MM.1S (cell line): ENCODE measurements around the gene VBP1.

Experiments
- DNase-seq: peaks from one replicate; pipeline ENCODE4 v3.0.0-alpha.2; 2015
- H2AFZ ChIP-seq: fragments of 300-600 bp; sonication (generic); 2 replicates; pipeline ENCODE4 v1.6.0; 2016; ENCODE audit warnings: antibody characterized with exemption, low read length
- H3F3A ChIP-seq: fragments of 300-600 bp; sonication (generic); 2 replicates; pipeline ENCODE4 v1.6.1; 2016; ENCODE audit warnings: mild to moderate bottlenecking, antibody characterized with exemption, low read length, moderate library complexity, mixed read lengths; ENCODE audit not compliant: insufficient read depth
- H3K27ac ChIP-seq: fragments of 300-600 bp; sonication (generic); 2 replicates; pipeline ENCODE4 v1.5.1; 2016; ENCODE audit warnings: mild to moderate bottlenecking, low read length
- H3K27me3 ChIP-seq: fragments of 300-600 bp; sonication (generic); replicated peaks from 2 replicates; pipeline ENCODE4 v1.6.0; 2016; ENCODE audit warnings: low read length; ENCODE audit not compliant: insufficient read depth
- H3K36me3 ChIP-seq: fragments of 300-600 bp; sonication (generic); replicated peaks from 2 replicates; pipeline ENCODE4 v1.6.1; 2016; ENCODE audit warnings: mild to moderate bottlenecking, low read length, mixed read lengths; ENCODE audit not compliant: insufficient read depth
- H3K4me1 ChIP-seq: fragments of 300-600 bp; sonication (generic); 2 replicates; pipeline ENCODE4 v1.6.1; 2016; ENCODE audit warnings: low read length, mixed read lengths
- H3K4me2 ChIP-seq: fragments of 300-600 bp; sonication (generic); 2 replicates; pipeline ENCODE4 v1.6.0; 2016; ENCODE audit warnings: low read depth, low read length
- H3K4me3 ChIP-seq: fragments of 300-600 bp; sonication (generic); 2 replicates; pipeline ENCODE4 v1.5.1; 2016; ENCODE audit warnings: low read length, mixed read lengths
- H3K79me2 ChIP-seq: fragments of 300-600 bp; sonication (generic); 2 replicates; pipeline ENCODE4 v1.6.1; 2016; ENCODE audit warnings: mixed run types, low read length, mixed read lengths
- H3K9ac ChIP-seq: fragments of 300-600 bp; sonication (generic); 2 replicates; pipeline ENCODE4 v1.6.1; 2016; ENCODE audit warnings: low read length, mixed read lengths
- H3K9me2 ChIP-seq: fragments of 300-600 bp; sonication (generic); replicated peaks from 2 replicates; pipeline ENCODE4 v1.6.1; 2016; ENCODE audit warnings: mild to moderate bottlenecking, low read length, mixed read lengths; ENCODE audit not compliant: insufficient read depth
- H3K9me3 ChIP-seq: fragments of 300-600 bp; sonication (generic); replicated peaks from 2 replicates; pipeline ENCODE4 v1.6.1; 2016; ENCODE audit warnings: mild to moderate bottlenecking, low read length, mixed read lengths; ENCODE audit not compliant: insufficient read depth
- H4K20me1 ChIP-seq: fragments of 300-600 bp; sonication (generic); 2 replicates; pipeline ENCODE4 v1.6.1; 2016; ENCODE audit warnings: mild to moderate bottlenecking, low read length, moderate library complexity, mixed read lengths; ENCODE audit not compliant: insufficient read depth
- EZH2 ChIP-seq: fragments of 300-600 bp; sonication (generic); optimal IDR thresholded peaks from 2 replicates; pipeline ENCODE3; 2017; ENCODE audit warnings: low read depth, mild to moderate bottlenecking, antibody characterized with exemption, low read length, mixed read lengths
- EZH2phosphoT487 ChIP-seq: fragments of 300-600 bp; sonication (generic); IDR thresholded peaks from 2 replicates; pipeline ENCODE4 v1.6.1; 2018; ENCODE audit warnings: antibody characterized with exemption, low read length
- TF ChIP-seq, protein P1 (sequence below): fragments of 300-600 bp; sonication (generic); IDR thresholded peaks from 2 replicates; pipeline ENCODE4 v1.5.1; 2016; ENCODE audit warnings: antibody characterized with exemption, low read length, mixed read lengths

VBP1 gene

DNA sequence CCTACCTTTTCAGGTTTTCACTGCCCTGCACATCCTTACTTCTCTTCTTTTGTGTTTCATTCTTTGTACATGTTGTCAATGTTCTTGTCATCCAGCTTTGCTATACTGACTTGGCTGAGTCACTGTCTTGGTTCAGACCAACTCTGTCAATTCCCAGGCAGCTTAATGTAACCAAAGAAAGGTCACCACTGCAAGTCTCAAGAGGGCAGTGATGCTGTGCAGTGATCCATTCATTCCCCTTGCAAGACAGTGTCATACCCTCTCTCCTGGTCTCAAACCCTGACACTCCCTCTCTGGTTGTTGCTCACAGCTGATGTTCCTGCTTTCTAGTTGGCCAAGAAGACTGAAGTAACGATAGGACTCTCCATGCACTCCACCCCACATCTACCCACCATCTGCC lies 30.5 kb downstream of the VBP1 start:
- H3K79me2 ChIP-seq = no peaks in the 10 kb centered on the region
- H4K20me1 ChIP-seq = no peaks in the 10 kb centered on the region
- TF ChIP-seq, protein P1, sequence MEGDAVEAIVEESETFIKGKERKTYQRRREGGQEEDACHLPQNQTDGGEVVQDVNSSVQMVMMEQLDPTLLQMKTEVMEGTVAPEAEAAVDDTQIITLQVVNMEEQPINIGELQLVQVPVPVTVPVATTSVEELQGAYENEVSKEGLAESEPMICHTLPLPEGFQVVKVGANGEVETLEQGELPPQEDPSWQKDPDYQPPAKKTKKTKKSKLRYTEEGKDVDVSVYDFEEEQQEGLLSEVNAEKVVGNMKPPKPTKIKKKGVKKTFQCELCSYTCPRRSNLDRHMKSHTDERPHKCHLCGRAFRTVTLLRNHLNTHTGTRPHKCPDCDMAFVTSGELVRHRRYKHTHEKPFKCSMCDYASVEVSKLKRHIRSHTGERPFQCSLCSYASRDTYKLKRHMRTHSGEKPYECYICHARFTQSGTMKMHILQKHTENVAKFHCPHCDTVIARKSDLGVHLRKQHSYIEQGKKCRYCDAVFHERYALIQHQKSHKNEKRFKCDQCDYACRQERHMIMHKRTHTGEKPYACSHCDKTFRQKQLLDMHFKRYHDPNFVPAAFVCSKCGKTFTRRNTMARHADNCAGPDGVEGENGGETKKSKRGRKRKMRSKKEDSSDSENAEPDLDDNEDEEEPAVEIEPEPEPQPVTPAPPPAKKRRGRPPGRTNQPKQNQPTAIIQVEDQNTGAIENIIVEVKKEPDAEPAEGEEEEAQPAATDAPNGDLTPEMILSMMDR = no peak
- TF ChIP-seq EZH2 = no peak
- TF ChIP-seq EZH2phosphoT487 = no peak

DNA sequence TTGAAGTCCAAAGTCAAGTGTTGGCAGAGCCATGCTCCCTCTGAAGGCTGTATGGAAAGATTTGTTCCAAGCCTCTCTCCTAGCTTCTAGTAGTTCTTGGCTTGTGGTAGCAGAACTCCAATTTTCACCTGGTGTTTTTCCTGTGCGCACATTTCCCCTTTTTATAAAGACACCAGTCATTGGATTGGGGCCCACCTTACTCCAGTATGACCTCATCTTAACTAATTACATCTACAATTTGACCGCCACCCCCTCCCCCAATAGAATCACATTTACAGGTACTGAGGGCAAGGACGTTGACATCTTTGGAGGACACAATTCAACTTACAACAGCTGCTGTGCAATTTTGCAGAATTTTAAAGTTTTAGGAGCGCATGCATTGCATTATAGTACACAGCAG lies 31.2 kb downstream of the VBP1 start:
- no peaks in the 10 kb centered on the region for H4K20me1 ChIP-seq
- H3F3A ChIP-seq = no peaks in the 10 kb centered on the region
- H3K27me3 ChIP-seq = no peaks in the 10 kb centered on the region
- H2AFZ ChIP-seq = no peak overlapping the region
- H3K4me2 ChIP-seq = no peak overlapping the region
- no peak overlapping the region for H3K27ac ChIP-seq
- H3K9ac ChIP-seq = no peak overlapping the region
- no peaks in the 10 kb centered on the region for H3K36me3 ChIP-seq
- H3K79me2 ChIP-seq = no peaks in the 10 kb centered on the region
- H3K4me1 ChIP-seq = no peaks in the 10 kb centered on the region
- no peaks in the 10 kb centered on the region for H3K9me3 ChIP-seq
- H3K9me2 ChIP-seq = no peaks in the 10 kb centered on the region
- TF ChIP-seq EZH2phosphoT487 = no peak
- TF ChIP-seq, protein P1 = no peak
- TF ChIP-seq EZH2 = no peak
- H3K4me3 ChIP-seq = no peak overlapping the region
- DNase-seq = no peak

More for the DNA sequence above, 30.5 kb downstream of the VBP1 start:
- Histone ChIP-seq H2AFZ (no peak overlapping the region), H3K4me2 (no peak overlapping the region), H3K9me2 (no peaks in the 10 kb centered on the region), H3F3A (no peaks in the 10 kb centered on the region), H3K4me3 (no peak overlapping the region), H3K27ac (no peak overlapping the region), H3K27me3 (no peaks in the 10 kb centered on the region), H3K9ac (no peak overlapping the region), H3K4me1 (no peaks in the 10 kb centered on the region), H3K9me3 (no peaks in the 10 kb centered on the region), H3K36me3 (no peaks in the 10 kb centered on the region)
- DNase-seq = no peak

DNA sequence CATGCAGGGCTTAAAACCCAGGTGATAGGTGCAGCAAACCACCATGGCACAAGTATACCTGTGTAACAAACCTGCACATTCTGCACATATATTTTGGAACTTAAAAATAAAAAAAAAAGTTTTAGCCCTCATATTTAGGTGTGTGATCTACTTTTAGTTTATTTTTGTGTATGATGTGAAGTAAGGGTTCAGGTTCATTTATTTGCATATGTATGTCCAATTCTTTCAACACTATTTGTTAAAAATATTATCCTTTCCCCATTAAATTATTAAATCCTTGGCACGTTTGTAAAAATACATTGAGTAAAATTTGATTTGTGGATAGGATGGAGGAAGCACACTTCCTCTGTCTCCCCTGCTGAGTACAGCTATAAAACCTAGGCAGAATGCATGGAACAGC lies 35.1 kb downstream of the VBP1 start:
- H3K9me3 ChIP-seq = no peaks in the 10 kb centered on the region
- H3K9ac ChIP-seq = no peak overlapping the region
- DNase-seq = no peak
- no peaks in the 10 kb centered on the region for H4K20me1 ChIP-seq
- H3K27me3 ChIP-seq = no peaks in the 10 kb centered on the region
- no peaks in the 10 kb centered on the region for H3K9me2 ChIP-seq
- H3K27ac ChIP-seq = no peak overlapping the region
- no peaks in the 10 kb centered on the region for H3K4me1 ChIP-seq
- H3K36me3 ChIP-seq = no peaks in the 10 kb centered on the region
- H3K79me2 ChIP-seq = no peaks in the 10 kb centered on the region
- H3K4me3 ChIP-seq = no peak overlapping the region
- H3F3A ChIP-seq = no peaks in the 10 kb centered on the region
- TF ChIP-seq EZH2phosphoT487 (no peak), EZH2 (no peak)
- TF ChIP-seq, protein P1 = no peak
- no peak overlapping the region for H3K4me2 ChIP-seq
- H2AFZ ChIP-seq = no peak overlapping the region
